H1 (cell line): ENCODE results near the gene AIMP1. TPM values are rescaled to one million over a fixed set of nuclear protein-coding genes. Genes with fewer than 3 reads are reported as not detected.

Source experiments
- CTCF ChIA-PET: fragments of 300-600 bp; sonication (Branson Sonifier 250); formaldehyde crosslinking; loops from one replicate; lab custom pipeline; 2021; ENCODE audit not compliant: partially characterized antibody; lab: Charles Lee
- POLR2A ChIA-PET: fragments of 300-600 bp; sonication (Branson Sonifier 250); formaldehyde crosslinking; loops from one replicate; lab custom pipeline; 2021; ENCODE audit warnings: inconsistent platforms; ENCODE audit not compliant: partially characterized antibody; lab: Charles Lee
- DNase-seq, 2 experiments: peaks; one replicate each; pipeline versions ENCODE4 v3.0.0 to v3.0.0-alpha.2; 2010 to 2022; ENCODE audit warnings: low spot score in 2 of 2, low read depth in 1 of 2, mixed read lengths in 1 of 2
- FAIRE-seq: peaks from 2 replicates; lab custom pipeline; 2011; peaks lifted over from hg19 to GRCh38; lab: Jason Lieb, UNC
- H2AFZ ChIP-seq: 2 replicates; pipeline ENCODE4 v1.8.1; 2012; ENCODE audit warnings: low read length, inconsistent platforms
- H2AK5ac ChIP-seq: 2 replicates; pipeline ENCODE4 v1.6.1; 2013; ENCODE audit warnings: low read depth, low read length
- H2BK120ac ChIP-seq: replicated peaks from 2 replicates; pipeline ENCODE3; 2013; ENCODE audit warnings: low read depth, low read length, inconsistent platforms
- H2BK12ac ChIP-seq: 2 replicates; pipeline ENCODE4 v1.6.1; 2013; ENCODE audit warnings: low read depth, low read length
- H2BK15ac ChIP-seq: 2 replicates; pipeline ENCODE4 v1.6.1; 2013; ENCODE audit warnings: low read length
- H2BK20ac ChIP-seq: 2 replicates; pipeline ENCODE4 v1.6.1; 2013; ENCODE audit warnings: low read length
- H2BK5ac ChIP-seq: 2 replicates; pipeline ENCODE4 v1.6.1; 2013; ENCODE audit warnings: low read depth, low read length
- H3K14ac ChIP-seq: 2 replicates; pipeline ENCODE4 v1.6.1; 2013; ENCODE audit warnings: inconsistent platforms; ENCODE audit not compliant: insufficient read length
- H3K18ac ChIP-seq: 2 replicates; pipeline ENCODE4 v1.6.1; 2013; ENCODE audit warnings: low read length; ENCODE audit errors: extremely low read depth
- H3K23ac ChIP-seq: 2 replicates; pipeline ENCODE4 v1.6.1; 2013; ENCODE audit warnings: inconsistent platforms; ENCODE audit not compliant: insufficient read length
- H3K23me2 ChIP-seq: 2 replicates; pipeline ENCODE4 v1.6.1; 2013; ENCODE audit warnings: low read depth, low read length
- H3K27ac ChIP-seq: 2 replicates; pipeline ENCODE4 v1.6.1; 2011; ENCODE audit warnings: low read depth, low read length, inconsistent platforms
- H3K27me3 ChIP-seq, 4 experiments: replicated peaks in 1 of 4; 1 replicate in 1 of 4; 2 replicates in 3 of 4; pipeline versions ENCODE4 v1.6.1 to v1.8.1; 2011 to 2013; ENCODE audit warnings: low read length in 3 of 4, mild to moderate bottlenecking in 3 of 4, inconsistent platforms in 2 of 4, mixed read lengths in 2 of 4, moderate library complexity in 1 of 4; ENCODE audit not compliant: control insufficient read depth in 3 of 4, insufficient read depth in 3 of 4; ENCODE audit errors: extremely low read depth in 1 of 4
- H3K36me3 ChIP-seq, 4 experiments: 2 replicates each; pipeline versions ENCODE4 v1.6.1 to v1.8.1; 2011 to 2013; ENCODE audit warnings: mild to moderate bottlenecking in 4 of 4, low read length in 3 of 4, moderate library complexity in 2 of 4, control low read depth in 1 of 4, inconsistent platforms in 1 of 4; ENCODE audit not compliant: insufficient read depth in 4 of 4, control insufficient read depth in 2 of 4
- H3K4ac ChIP-seq: replicated peaks from 2 replicates; pipeline ENCODE3; 2013; ENCODE audit warnings: low read length, low read depth, mixed read lengths, inconsistent platforms; ENCODE audit not compliant: insufficient read length
- H3K4me1 ChIP-seq, 4 experiments: replicated peaks in 1 of 4; 1 replicate in 1 of 4; 2 replicates in 3 of 4; pipeline versions ENCODE4 v1.6.1 to v1.8.1; 2011 to 2013; ENCODE audit warnings: low read length in 3 of 4, inconsistent platforms in 2 of 4, mixed read lengths in 1 of 4; ENCODE audit not compliant: insufficient read depth in 4 of 4, control insufficient read depth in 3 of 4
- H3K4me2 ChIP-seq, 2 experiments: 2 replicates each; pipeline versions ENCODE4 v1.6.1 to v1.8.1; 2011 to 2013; ENCODE audit warnings: low read depth in 2 of 2, low read length in 2 of 2, control low read depth in 1 of 2, inconsistent platforms in 1 of 2, mild to moderate bottlenecking in 1 of 2; ENCODE audit not compliant: insufficient read depth in 1 of 2
- H3K4me3 ChIP-seq, 4 experiments: fragments of 200-600, 300-600 bp in 1 of 4; sonication (generic), shearing (Covaris generic), sonication (Bioruptor Twin) in 1 of 4; 2 replicates each; pipeline versions ENCODE4 v1.5.1 to v1.8.1; 2011 to 2016; ENCODE audit warnings: low read length in 4 of 4, low read depth in 3 of 4, control low read depth in 2 of 4, inconsistent platforms in 2 of 4, mild to moderate bottlenecking in 2 of 4, mixed read lengths in 1 of 4, moderate library complexity in 1 of 4; ENCODE audit not compliant: insufficient read depth in 2 of 4; ENCODE audit errors: extremely low read depth in 1 of 4
- H3K56ac ChIP-seq: replicated peaks from 2 replicates; pipeline ENCODE3; 2013; ENCODE audit warnings: low read depth, mild to moderate bottlenecking, mixed read lengths, low read length, inconsistent platforms; ENCODE audit not compliant: insufficient read length
- H3K79me1 ChIP-seq: 2 replicates; pipeline ENCODE4 v1.6.1; 2013; ENCODE audit warnings: low read depth, low read length, control low read depth
- H3K79me2 ChIP-seq, 2 experiments: 2 replicates each; pipeline versions ENCODE4 v1.6.1 to v1.8.1; 2012 to 2013; ENCODE audit warnings: low read length in 2 of 2, mild to moderate bottlenecking in 2 of 2, inconsistent platforms in 1 of 2; ENCODE audit not compliant: insufficient read depth in 2 of 2, control insufficient read depth in 1 of 2
- H3K9ac ChIP-seq, 4 experiments: replicated peaks in 1 of 4; 1 replicate in 1 of 4; 2 replicates in 3 of 4; pipeline versions ENCODE4 v1.6.1 to v1.8.1; 2011 to 2013; ENCODE audit warnings: low read depth in 3 of 4, low read length in 3 of 4, control low read depth in 2 of 4, mild to moderate bottlenecking in 2 of 4, moderate library complexity in 2 of 4, inconsistent platforms in 1 of 4; ENCODE audit errors: extremely low read depth in 1 of 4
- H3K9me3 ChIP-seq, 2 experiments: 2 replicates each; pipeline versions ENCODE4 v1.6.1 to v1.8.1; 2012 to 2013; ENCODE audit warnings: mild to moderate bottlenecking in 2 of 2, moderate library complexity in 2 of 2, control low read depth in 1 of 2, inconsistent platforms in 1 of 2, low read depth in 1 of 2, low read length in 1 of 2, mixed read lengths in 1 of 2; ENCODE audit not compliant: insufficient read depth in 2 of 2
- H4K20me1 ChIP-seq, 2 experiments: replicated peaks in 1 of 2; 2 replicates each; pipeline versions ENCODE3 to v1.8.1; 2011 to 2013; ENCODE audit warnings: inconsistent platforms in 2 of 2, low read length in 2 of 2, mild to moderate bottlenecking in 1 of 2; ENCODE audit not compliant: insufficient read depth in 2 of 2, control insufficient read depth in 1 of 2
- H4K5ac ChIP-seq: 2 replicates; pipeline ENCODE4 v1.6.1; 2013; ENCODE audit warnings: low read length, low read depth, mixed read lengths, inconsistent platforms; ENCODE audit not compliant: insufficient read length
- H4K8ac ChIP-seq: 2 replicates; pipeline ENCODE4 v1.8.0; 2013; ENCODE audit warnings: mild to moderate bottlenecking, moderate library complexity, low read length, inconsistent platforms; ENCODE audit not compliant: insufficient read depth; ENCODE audit errors: extremely low read depth
- H4K91ac ChIP-seq: replicated peaks from 2 replicates; pipeline ENCODE3; 2013; ENCODE audit warnings: low read length, mixed read lengths, inconsistent platforms; ENCODE audit not compliant: insufficient read length
- CHD2 ChIP-seq: IDR thresholded peaks from 2 replicates; pipeline ENCODE4 v1.6.1; 2012; ENCODE audit warnings: low read length, improper control_type of control experiment
- GTF2F1 ChIP-seq: IDR thresholded peaks from 2 replicates; pipeline ENCODE4 v1.6.1; 2012; ENCODE audit warnings: low read depth, low read length, improper control_type of control experiment, borderline replicate concordance
- HDAC2 ChIP-seq, 2 experiments: fragments of 300-600 bp in 1 of 2; sonication (generic) in 1 of 2; IDR thresholded peaks; 2 replicates each; pipeline ENCODE4 v1.6.1; 2011 to 2012; ENCODE audit warnings: low read depth in 2 of 2, low read length in 2 of 2, mild to moderate bottlenecking in 2 of 2, moderate library complexity in 2 of 2, borderline replicate concordance in 1 of 2, inconsistent platforms in 1 of 2
- RAD21 ChIP-seq, 2 experiments: IDR thresholded peaks in 1 of 2; conservative IDR thresholded peaks in 1 of 2; 2 replicates each; pipeline ENCODE4 v1.6.1; 2011; ENCODE audit warnings: low read depth in 2 of 2, low read length in 2 of 2, improper control_type of control experiment in 1 of 2, inconsistent platforms in 1 of 2, mild to moderate bottlenecking in 1 of 2, moderate library complexity in 1 of 2
- SUZ12 ChIP-seq: fragments of 200-600 bp; sonication (generic); IDR thresholded peaks from 2 replicates; pipeline ENCODE4 v1.6.1; 2012; ENCODE audit warnings: mild to moderate bottlenecking, inconsistent platforms, low read length, moderate library complexity, mixed read lengths
- TAF1 ChIP-seq: IDR thresholded peaks from 2 replicates; pipeline ENCODE4 v1.6.1; 2011; ENCODE audit warnings: mild to moderate bottlenecking, low read depth, low read length
- TCF12 ChIP-seq: IDR thresholded peaks from 2 replicates; pipeline ENCODE4 v1.6.1; 2011; ENCODE audit warnings: low read depth, mild to moderate bottlenecking, low read length
- TEAD4 ChIP-seq: IDR thresholded peaks from 2 replicates; pipeline ENCODE4 v1.6.1; 2012; ENCODE audit warnings: low read depth, low read length, inconsistent platforms, mixed read lengths
- WGBS, 2 experiments: shearing (Covaris generic) in 1 of 2; methylation state at CpG; one replicate each; pipeline versions ENCODE4 v1.1.6 to v1.1.7; 2013 to 2015; ENCODE audit warnings: low lambda C conversion rate in 2 of 2, mixed read lengths in 2 of 2, inconsistent platforms in 1 of 2, low coverage in 1 of 2, missing lambda C conversion rate in 1 of 2; ENCODE audit not compliant: insufficient replicate concordance in 2 of 2, insufficient coverage in 1 of 2, insufficient read length in 1 of 2; ENCODE audit errors: extremely low coverage in 1 of 2, missing lambda C conversion rate in 1 of 2; 5-methylcytosine and 5-hydroxymethylcytosine counted together
- polyA plus RNA-seq, 7 experiments: library from polyadenylated mRNA; depleted of rRNA in 3 of 7; stranded (reverse) in 5 of 7; unstranded in 2 of 7; fragments of >200 nt in 5 of 7; fragments of 200-250 nt in 2 of 7; gene quantifications; 1 replicate in 5 of 7; 2 replicates in 1 of 7; 4 replicates in 1 of 7; pipeline versions ENCODE4 v1.2.1 to v1.2.3, GENCODE V29; 2011 to 2013; ENCODE audit warnings: missing spikeins in 2 of 7, mixed read lengths in 2 of 7
- total RNA-seq: library from RNA; stranded (reverse); fragmentation: NEBNext Ultra II Directional; extraction: Animal tissue kit (Norgen Biotek cat#: 25700); gene quantifications from 2 replicates; pipeline ENCODE4 v1.2.1, GENCODE V29; 2021
- TF ChIP-seq, protein P1 (sequence below): IDR thresholded peaks from 2 replicates; pipeline ENCODE4 v1.6.1; 2012; ENCODE audit warnings: low read length, inconsistent platforms
- TF ChIP-seq, protein P2 (sequence below): IDR thresholded peaks from 2 replicates; pipeline ENCODE4 v1.6.1; 2011; ENCODE audit warnings: low read length, improper control_type of control experiment

The AIMP1 gene
- total and polyA plus RNA-seq, 2 of the 8 experiments (the other 6 are each of a cell fraction or from before 2014, with no cell fraction given): 7.9 to 54.6 TPM

DNA sequence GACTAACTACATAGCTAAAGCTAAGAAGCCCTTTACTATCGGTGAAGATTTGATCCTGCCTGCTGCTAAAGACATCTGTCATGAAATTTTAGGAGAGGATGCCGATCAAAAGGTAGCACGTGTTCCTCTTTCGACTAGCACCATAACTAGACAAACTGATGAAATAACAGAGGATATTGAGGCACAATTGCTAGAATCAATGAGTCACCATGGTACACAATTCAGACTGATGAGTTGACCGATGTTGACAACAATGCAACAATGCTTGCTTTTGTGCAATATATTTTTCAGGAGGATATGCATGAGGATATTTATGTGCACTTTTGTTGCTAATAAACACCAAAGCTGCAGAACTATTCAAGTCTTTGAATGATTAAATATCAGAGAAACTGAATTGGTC lies 24.7 kb upstream of the AIMP1 start:
- ChIA-PET POLR2A (interaction anchor here (0.7 kb wide), 1 partner anchor 1807 kb away, joined by 3 read pairs; no protein-coding TSS in a partner anchor), CTCF (interaction anchor here (2.2 kb wide), 1 partner anchor 25 kb away, joined by 9 read pairs; no protein-coding TSS in a partner anchor)
- H2AFZ ChIP-seq: no peak overlapping the region
- peaks cover 0 to 6% (median 0%) of the 10 kb centered on the region in 4 experiments; a peak in 1 of 7 replicates for H3K4me1 ChIP-seq
- no peak overlapping the region for H3K56ac ChIP-seq
- no peak overlapping the region for H2BK5ac ChIP-seq
- no peaks in the 10 kb centered on the region for H3K79me2 ChIP-seq
- H2BK120ac ChIP-seq: no peak overlapping the region
- no peak overlapping the region for H2BK12ac ChIP-seq
- H4K5ac ChIP-seq: no peak overlapping the region
- H3K4me2 ChIP-seq: no peak overlapping the region
- H4K20me1 ChIP-seq: no peaks in the 10 kb centered on the region
- WGBS, 2 experiments: 97% methylated on average over 5 of the region's 5 CpGs; no CpG with 5 or more reads in 1 of the 2 experiments
- no peaks in the 10 kb centered on the region for H3K79me1 ChIP-seq
- no peak overlapping the region for H3K4ac ChIP-seq
- H2AK5ac ChIP-seq: no peak overlapping the region
- H3K9me3 ChIP-seq: no peaks in the 10 kb centered on the region
- H2BK20ac ChIP-seq: no peak overlapping the region
- H3K23me2 ChIP-seq: peaks cover 2% of the 10 kb centered on the region; the same call in 1 of the 2 replicates
- H3K14ac ChIP-seq: no peak overlapping the region
- no peak overlapping the region for H4K91ac ChIP-seq
- no peak overlapping the region for H3K23ac ChIP-seq
- no peak for FAIRE-seq
- peaks cover 0 to 11% (median 3%) of the 10 kb centered on the region in 4 experiments; a peak in 3 of 8 replicates for H3K36me3 ChIP-seq
- no peaks in the 10 kb centered on the region for H3K27me3 ChIP-seq
- no peak overlapping the region for H4K8ac ChIP-seq
- H3K18ac ChIP-seq: no peak overlapping the region
- H3K27ac ChIP-seq: no peak overlapping the region
- no peak for DNase-seq
- H2BK15ac ChIP-seq: no peak overlapping the region
- H3K4me3 ChIP-seq: no peak overlapping the region
- H3K9ac ChIP-seq: no peak overlapping the region
- TF ChIP-seq, protein P1, sequence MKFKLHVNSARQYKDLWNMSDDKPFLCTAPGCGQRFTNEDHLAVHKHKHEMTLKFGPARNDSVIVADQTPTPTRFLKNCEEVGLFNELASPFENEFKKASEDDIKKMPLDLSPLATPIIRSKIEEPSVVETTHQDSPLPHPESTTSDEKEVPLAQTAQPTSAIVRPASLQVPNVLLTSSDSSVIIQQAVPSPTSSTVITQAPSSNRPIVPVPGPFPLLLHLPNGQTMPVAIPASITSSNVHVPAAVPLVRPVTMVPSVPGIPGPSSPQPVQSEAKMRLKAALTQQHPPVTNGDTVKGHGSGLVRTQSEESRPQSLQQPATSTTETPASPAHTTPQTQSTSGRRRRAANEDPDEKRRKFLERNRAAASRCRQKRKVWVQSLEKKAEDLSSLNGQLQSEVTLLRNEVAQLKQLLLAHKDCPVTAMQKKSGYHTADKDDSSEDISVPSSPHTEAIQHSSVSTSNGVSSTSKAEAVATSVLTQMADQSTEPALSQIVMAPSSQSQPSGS: no peak
- TF ChIP-seq SUZ12: no peak
- TF ChIP-seq TAF1: no peak
- no peak for TF ChIP-seq GTF2F1
- no peak for TF ChIP-seq RAD21 (IDR thresholded peaks at IDR 0.05 in 1 of 2, conservative IDR thresholded peaks at IDR 0.05 in 1 of 2; ENCODE audit: low read depth in 2 of 2, low read length in 2 of 2)
- no peak for TF ChIP-seq TEAD4
- TF ChIP-seq TCF12: no peak
- no peak for TF ChIP-seq CHD2
- TF ChIP-seq HDAC2 (IDR thresholded peaks at IDR 0.05; ENCODE audit: borderline replicate concordance in 1 of 2, low read depth in 2 of 2, low read length in 2 of 2): no peak
- TF ChIP-seq, protein P2, sequence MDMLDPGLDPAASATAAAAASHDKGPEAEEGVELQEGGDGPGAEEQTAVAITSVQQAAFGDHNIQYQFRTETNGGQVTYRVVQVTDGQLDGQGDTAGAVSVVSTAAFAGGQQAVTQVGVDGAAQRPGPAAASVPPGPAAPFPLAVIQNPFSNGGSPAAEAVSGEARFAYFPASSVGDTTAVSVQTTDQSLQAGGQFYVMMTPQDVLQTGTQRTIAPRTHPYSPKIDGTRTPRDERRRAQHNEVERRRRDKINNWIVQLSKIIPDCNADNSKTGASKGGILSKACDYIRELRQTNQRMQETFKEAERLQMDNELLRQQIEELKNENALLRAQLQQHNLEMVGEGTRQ: no peak
